ENCODE data around the gene MTERF4. TPM values are rescaled to one million over a fixed set of nuclear protein-coding genes. Genes with fewer than 3 reads are reported as not detected.

MTERF4 gene
- total and polyA plus RNA-seq, 2 of the 13 experiments (the other 11 are each of a cell fraction or from before 2014, with no cell fraction given) = 50.5 to 59.8 TPM

DNA sequence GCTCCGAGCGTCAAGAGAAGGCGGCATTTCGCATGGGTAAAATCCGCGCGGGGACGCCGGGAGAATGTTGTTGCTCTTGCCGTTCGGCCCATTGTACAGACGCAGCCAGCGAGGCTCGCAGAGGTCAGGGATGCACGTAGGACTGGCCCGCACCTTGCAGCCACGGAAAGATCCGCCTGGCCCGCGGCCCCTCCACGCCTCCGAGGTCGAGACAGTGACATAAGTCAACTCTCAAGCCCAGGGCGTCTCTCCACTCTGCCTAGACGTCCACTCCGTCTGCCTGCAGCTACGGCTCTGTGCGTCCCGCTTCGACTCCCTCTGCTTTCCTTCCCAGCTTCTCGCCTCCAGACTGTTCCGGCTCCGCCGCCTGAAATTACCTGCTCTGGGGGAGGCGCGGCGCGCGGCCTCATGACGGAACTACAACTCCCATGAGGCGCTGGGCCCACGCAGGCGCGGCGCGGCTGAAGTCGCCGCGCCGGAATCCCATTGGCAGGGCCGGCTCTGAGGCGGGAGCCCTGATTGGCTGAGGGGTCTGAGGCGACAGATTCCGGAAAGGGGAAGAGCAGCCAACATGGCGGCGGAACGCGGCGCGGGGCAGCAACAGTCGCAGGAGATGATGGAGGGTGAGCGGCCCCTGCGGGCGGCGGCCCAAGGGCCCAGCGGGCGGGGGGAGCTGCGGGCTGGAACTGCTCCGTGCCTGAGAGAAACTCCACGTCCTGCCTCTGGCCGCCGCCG lies 48.0 kb upstream of the MTERF4 start, which contains the start of gene PPP1R7 (continued):
- TF ChIP-seq CHD2 (IDR thresholded peaks at IDR 0.05; ENCODE audit: low read depth, low read length) (peak; percentile 45; the same call in 1 of the 2 replicates), ZNF674 (CRISPR knock-in tag; IDR thresholded peaks at IDR 0.05; ENCODE audit: low read depth) (0 out of 2 replicates have a peak, but pooled peaks have one; percentile 48), SALL1 (CRISPR knock-in tag; IDR thresholded peaks at IDR 0.05) (peak; percentile 63), ZSCAN12 (CRISPR knock-in tag; IDR thresholded peaks at IDR 0.05) (0 out of 2 replicates have a peak, but pooled peaks have one; percentile 78), ZNF883 (CRISPR knock-in tag; IDR thresholded peaks at IDR 0.05; ENCODE audit: not compliant biosample characterization) (peak; percentile 1), ZNF850 (CRISPR knock-in tag; conservative IDR thresholded peaks at IDR 0.05) (no peak), ZNF274 (CRISPR knock-in tag; IDR thresholded peaks at IDR 0.05) (peak; percentile 44; the same call in 1 of the 2 replicates), ZNF326 (CRISPR knock-in tag; IDR thresholded peaks at IDR 0.05; ENCODE audit: borderline replicate concordance) (no peak), SRY (CRISPR knock-in tag; IDR thresholded peaks at IDR 0.05) (0 out of 2 replicates have a peak, but pooled peaks have one; percentile 56), KLF15 (CRISPR knock-in tag; IDR thresholded peaks at IDR 0.05; ENCODE audit: borderline replicate concordance) (peak; percentile 72), GABPB1 (CRISPR knock-in tag; IDR thresholded peaks at IDR 0.05) (peak; percentile 90), POLR2A (IDR thresholded peaks at IDR 0.05; ENCODE audit: insufficient read depth in 1 of 2, low read depth in 2 of 2, low read length in 2 of 2) (peak; percentile 72 to 90), IRF2 (CRISPR knock-in tag; IDR thresholded peaks at IDR 0.05) (peak; percentile 82; the same call in 1 of the 2 replicates), ZNF768 (CRISPR knock-in tag; IDR thresholded peaks at IDR 0.05) (peak; percentile 17; the same call in 1 of the 2 replicates), KLF6 (CRISPR knock-in tag; IDR thresholded peaks at IDR 0.05) (no peak)
- TF ChIP-seq, protein P1, sequence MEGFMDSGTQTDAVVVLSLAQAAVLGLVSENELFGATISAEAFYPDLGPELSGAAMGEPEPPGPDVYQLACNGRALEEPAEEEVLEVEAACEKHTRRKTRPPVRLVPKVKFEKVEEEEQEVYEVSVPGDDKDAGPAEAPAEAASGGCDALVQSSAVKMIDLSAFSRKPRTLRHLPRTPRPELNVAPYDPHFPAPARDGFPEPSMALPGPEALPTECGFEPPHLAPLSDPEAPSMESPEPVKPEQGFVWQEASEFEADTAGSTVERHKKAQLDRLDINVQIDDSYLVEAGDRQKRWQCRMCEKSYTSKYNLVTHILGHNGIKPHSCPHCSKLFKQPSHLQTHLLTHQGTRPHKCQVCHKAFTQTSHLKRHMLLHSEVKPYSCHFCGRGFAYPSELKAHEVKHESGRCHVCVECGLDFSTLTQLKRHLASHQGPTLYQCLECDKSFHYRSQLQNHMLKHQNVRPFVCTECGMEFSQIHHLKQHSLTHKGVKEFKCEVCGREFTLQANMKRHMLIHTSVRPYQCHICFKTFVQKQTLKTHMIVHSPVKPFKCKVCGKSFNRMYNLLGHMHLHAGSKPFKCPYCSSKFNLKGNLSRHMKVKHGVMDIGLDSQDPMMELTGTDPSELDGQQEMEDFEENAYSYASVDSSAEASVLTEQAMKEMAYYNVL (CRISPR knock-in tag; IDR thresholded peaks at IDR 0.05; ENCODE audit: borderline replicate concordance) = peak; percentile 38; the same call in 1 of the 2 replicates
- TF ChIP-seq, protein P2, sequence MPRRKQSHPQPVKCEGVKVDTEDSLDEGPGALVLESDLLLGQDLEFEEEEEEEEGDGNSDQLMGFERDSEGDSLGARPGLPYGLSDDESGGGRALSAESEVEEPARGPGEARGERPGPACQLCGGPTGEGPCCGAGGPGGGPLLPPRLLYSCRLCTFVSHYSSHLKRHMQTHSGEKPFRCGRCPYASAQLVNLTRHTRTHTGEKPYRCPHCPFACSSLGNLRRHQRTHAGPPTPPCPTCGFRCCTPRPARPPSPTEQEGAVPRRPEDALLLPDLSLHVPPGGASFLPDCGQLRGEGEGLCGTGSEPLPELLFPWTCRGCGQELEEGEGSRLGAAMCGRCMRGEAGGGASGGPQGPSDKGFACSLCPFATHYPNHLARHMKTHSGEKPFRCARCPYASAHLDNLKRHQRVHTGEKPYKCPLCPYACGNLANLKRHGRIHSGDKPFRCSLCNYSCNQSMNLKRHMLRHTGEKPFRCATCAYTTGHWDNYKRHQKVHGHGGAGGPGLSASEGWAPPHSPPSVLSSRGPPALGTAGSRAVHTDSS (CRISPR knock-in tag; conservative IDR thresholded peaks at IDR 0.05) = 0 out of 2 replicates have a peak, but pooled peaks have one; percentile 22
- TF ChIP-seq, protein P3, sequence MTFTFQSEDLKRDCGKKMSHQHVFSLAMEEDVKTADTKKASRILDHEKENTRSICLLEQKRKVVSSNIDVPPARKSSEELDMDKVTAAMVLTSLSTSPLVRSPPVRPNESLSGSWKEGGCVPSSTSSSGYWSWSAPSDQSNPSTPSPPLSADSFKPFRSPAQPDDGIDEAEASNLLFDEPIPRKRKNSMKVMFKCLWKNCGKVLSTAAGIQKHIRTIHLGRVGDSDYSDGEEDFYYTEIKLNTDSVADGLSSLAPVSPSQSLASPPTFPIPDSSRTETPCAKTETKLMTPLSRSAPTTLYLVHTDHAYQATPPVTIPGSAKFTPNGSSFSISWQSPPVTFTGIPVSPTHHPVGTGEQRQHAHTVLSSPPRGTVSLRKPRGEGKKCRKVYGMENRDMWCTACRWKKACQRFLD (CRISPR knock-in tag; IDR thresholded peaks at IDR 0.05; ENCODE audit: borderline replicate concordance) = 0 out of 2 replicates have a peak, but pooled peaks have one; percentile 10
- TF ChIP-seq, protein P4, sequence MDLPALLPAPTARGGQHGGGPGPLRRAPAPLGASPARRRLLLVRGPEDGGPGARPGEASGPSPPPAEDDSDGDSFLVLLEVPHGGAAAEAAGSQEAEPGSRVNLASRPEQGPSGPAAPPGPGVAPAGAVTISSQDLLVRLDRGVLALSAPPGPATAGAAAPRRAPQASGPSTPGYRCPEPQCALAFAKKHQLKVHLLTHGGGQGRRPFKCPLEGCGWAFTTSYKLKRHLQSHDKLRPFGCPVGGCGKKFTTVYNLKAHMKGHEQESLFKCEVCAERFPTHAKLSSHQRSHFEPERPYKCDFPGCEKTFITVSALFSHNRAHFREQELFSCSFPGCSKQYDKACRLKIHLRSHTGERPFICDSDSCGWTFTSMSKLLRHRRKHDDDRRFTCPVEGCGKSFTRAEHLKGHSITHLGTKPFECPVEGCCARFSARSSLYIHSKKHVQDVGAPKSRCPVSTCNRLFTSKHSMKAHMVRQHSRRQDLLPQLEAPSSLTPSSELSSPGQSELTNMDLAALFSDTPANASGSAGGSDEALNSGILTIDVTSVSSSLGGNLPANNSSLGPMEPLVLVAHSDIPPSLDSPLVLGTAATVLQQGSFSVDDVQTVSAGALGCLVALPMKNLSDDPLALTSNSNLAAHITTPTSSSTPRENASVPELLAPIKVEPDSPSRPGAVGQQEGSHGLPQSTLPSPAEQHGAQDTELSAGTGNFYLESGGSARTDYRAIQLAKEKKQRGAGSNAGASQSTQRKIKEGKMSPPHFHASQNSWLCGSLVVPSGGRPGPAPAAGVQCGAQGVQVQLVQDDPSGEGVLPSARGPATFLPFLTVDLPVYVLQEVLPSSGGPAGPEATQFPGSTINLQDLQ (CRISPR knock-in tag; IDR thresholded peaks at IDR 0.05) = peak; percentile 38; the same call in 1 of the 2 replicates
